Ishikawa (cell line): ENCODE measurements around the gene HOXC10.

ENCODE experiments used
- EP300 ChIP-seq: IDR thresholded peaks from 2 replicates; pipeline ENCODE4 v1.6.1; 2012; ENCODE audit warnings: borderline replicate concordance
- FOXM1 ChIP-seq: IDR thresholded peaks from 2 replicates; pipeline ENCODE4 v1.6.1; 2012; ENCODE audit warnings: low read depth, borderline replicate concordance
- RAD21 ChIP-seq: IDR thresholded peaks from 2 replicates; pipeline ENCODE4 v1.6.1; 2012; ENCODE audit warnings: low read depth
- TAF1 ChIP-seq: IDR thresholded peaks from 2 replicates; pipeline ENCODE4 v1.6.1; 2012; ENCODE audit warnings: low read depth, mild to moderate bottlenecking
- YY1 ChIP-seq: IDR thresholded peaks from 2 replicates; pipeline ENCODE4 v1.6.1; 2012; ENCODE audit warnings: low read depth
- ZBTB7A ChIP-seq: IDR thresholded peaks from 2 replicates; pipeline ENCODE4 v1.6.1; 2012; ENCODE audit warnings: low read depth
- TF ChIP-seq, protein P1 (sequence below): IDR thresholded peaks from 2 replicates; pipeline ENCODE4 v1.6.1; 2012; ENCODE audit warnings: low read depth, mild to moderate bottlenecking
- TF ChIP-seq, protein P2 (sequence below): IDR thresholded peaks from 2 replicates; pipeline ENCODE4 v1.6.1; 2012

DNA sequence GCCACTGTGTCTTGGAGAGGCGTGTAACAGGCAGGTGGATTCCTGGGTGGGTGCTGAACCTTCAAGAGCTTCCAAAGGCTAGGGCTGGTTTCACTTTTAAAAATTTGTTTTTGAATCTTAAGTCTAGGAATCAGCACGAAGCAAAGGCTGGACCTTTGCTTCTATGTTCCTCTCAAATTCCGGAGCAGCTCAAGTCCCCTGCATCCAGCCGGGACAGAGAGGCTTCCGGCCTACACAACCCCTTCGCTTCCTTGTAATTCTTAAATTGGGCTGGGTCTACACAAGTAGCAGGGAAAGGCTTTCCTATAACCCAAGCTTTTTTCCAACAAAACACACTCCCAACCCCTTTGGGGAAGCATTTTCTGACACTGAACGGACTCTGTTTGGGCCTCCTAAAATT lies 21.9 kb upstream of the HOXC10 start:
- TF ChIP-seq EP300: no peak
- TF ChIP-seq ZBTB7A: no peak
- no peak for TF ChIP-seq TAF1
- TF ChIP-seq, protein P1, sequence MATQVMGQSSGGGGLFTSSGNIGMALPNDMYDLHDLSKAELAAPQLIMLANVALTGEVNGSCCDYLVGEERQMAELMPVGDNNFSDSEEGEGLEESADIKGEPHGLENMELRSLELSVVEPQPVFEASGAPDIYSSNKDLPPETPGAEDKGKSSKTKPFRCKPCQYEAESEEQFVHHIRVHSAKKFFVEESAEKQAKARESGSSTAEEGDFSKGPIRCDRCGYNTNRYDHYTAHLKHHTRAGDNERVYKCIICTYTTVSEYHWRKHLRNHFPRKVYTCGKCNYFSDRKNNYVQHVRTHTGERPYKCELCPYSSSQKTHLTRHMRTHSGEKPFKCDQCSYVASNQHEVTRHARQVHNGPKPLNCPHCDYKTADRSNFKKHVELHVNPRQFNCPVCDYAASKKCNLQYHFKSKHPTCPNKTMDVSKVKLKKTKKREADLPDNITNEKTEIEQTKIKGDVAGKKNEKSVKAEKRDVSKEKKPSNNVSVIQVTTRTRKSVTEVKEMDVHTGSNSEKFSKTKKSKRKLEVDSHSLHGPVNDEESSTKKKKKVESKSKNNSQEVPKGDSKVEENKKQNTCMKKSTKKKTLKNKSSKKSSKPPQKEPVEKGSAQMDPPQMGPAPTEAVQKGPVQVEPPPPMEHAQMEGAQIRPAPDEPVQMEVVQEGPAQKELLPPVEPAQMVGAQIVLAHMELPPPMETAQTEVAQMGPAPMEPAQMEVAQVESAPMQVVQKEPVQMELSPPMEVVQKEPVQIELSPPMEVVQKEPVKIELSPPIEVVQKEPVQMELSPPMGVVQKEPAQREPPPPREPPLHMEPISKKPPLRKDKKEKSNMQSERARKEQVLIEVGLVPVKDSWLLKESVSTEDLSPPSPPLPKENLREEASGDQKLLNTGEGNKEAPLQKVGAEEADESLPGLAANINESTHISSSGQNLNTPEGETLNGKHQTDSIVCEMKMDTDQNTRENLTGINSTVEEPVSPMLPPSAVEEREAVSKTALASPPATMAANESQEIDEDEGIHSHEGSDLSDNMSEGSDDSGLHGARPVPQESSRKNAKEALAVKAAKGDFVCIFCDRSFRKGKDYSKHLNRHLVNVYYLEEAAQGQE: no peak
- TF ChIP-seq RAD21: no peak
- TF ChIP-seq, protein P2, sequence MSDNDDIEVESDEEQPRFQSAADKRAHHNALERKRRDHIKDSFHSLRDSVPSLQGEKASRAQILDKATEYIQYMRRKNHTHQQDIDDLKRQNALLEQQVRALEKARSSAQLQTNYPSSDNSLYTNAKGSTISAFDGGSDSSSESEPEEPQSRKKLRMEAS: no peak
- TF ChIP-seq FOXM1: no peak
- TF ChIP-seq YY1: no peak
